GM19463 (cell line): ENCODE measurements around the gene GALNT3.

Source experiments
- ATAC-seq: cut with Tn5 transposase; IDR thresholded peaks from one replicate; pipeline ENCODE4 v1.9.1; 2021; ENCODE audit warnings: mild to moderate bottlenecking, moderate library complexity; ENCODE audit not compliant: unreplicated experiment

Gene GALNT3

GRCh38 chr2:165793779-165794535 lies at the start of gene GALNT3:
GALNT3 (minus strand) TSS chr2:165794247; CDS start chr2:165770700, 23,547 bp downstream.
- peak; percentile 24 for ATAC-seq

- no peak for ATAC-seq
Measured at GRCh38 chr2:165843351-165843750, 49.3 kb upstream of the GALNT3 start.

- ATAC-seq: no peak
Measured at GRCh38 chr2:165840333-165840958, 46.4 kb upstream of the GALNT3 start.

GRCh38 chr2:165839610-165840009 lies 45.6 kb upstream of the GALNT3 start:
- no peak for ATAC-seq

GRCh38 chr2:165837122-165837521 lies 43.1 kb upstream of the GALNT3 start:
- no peak for ATAC-seq

- ATAC-seq: no peak
Measured at GRCh38 chr2:165835363-165835762, 41.3 kb upstream of the GALNT3 start.

- no peak for ATAC-seq
Measured at GRCh38 chr2:165833156-165833555, 39.1 kb upstream of the GALNT3 start.

GRCh38 chr2:165827921-165828276 lies 33.9 kb upstream of the GALNT3 start:
- no peak for ATAC-seq

GRCh38 chr2:165827016-165827920 lies 33.2 kb upstream of the GALNT3 start:
- no peak for ATAC-seq

GRCh38 chr2:165825041-165825440 lies 31.0 kb upstream of the GALNT3 start:
- ATAC-seq: no peak

GRCh38 chr2:165820296-165820695 lies 26.2 kb upstream of the GALNT3 start:
- no peak for ATAC-seq

GRCh38 chr2:165818920-165819319 lies 24.9 kb upstream of the GALNT3 start:
- no peak for ATAC-seq

GRCh38 chr2:165815299-165816141 lies 21.5 kb upstream of the GALNT3 start:
- ATAC-seq: peak; percentile 36

GRCh38 chr2:165814473-165814872 lies 20.4 kb upstream of the GALNT3 start:
- no peak for ATAC-seq

- no peak for ATAC-seq
Measured at GRCh38 chr2:165811592-165812370, 17.7 kb upstream of the GALNT3 start.

GRCh38 chr2:165810418-165810817 lies 16.4 kb upstream of the GALNT3 start:
- ATAC-seq: no peak

- no peak for ATAC-seq
Measured at GRCh38 chr2:165804719-165805118, 10.7 kb upstream of the GALNT3 start.

GRCh38 chr2:165803123-165803760 lies 9.2 kb upstream of the GALNT3 start:
- no peak for ATAC-seq

GRCh38 chr2:165801176-165801575 lies 7.1 kb upstream of the GALNT3 start:
- ATAC-seq: no peak
